Muscle of arm (tissue), 12 donors: ENCODE data around the gene TCF20. TPM values are rescaled to one million over a fixed set of nuclear protein-coding genes. Genes with fewer than 3 reads are reported as not detected.
A peak's percentile ranks its signal among the peaks of the same experiment; 100 is the strongest.

Source experiments
- DNase-seq: peaks from one replicate; pipeline ENCODE4 v3.0.0-alpha.2; 2013
- polyA plus RNA-seq, 12 donors: library from polyadenylated mRNA; unstranded; fragments of 120-200 nt; gene quantifications; one replicate each; pipeline ENCODE4 v1.2.1, GENCODE V29; 2013; ENCODE audit not compliant: insufficient read length in 12 of 12

The TCF20 gene
- polyA plus RNA-seq, 12 donors = 7.4 to 25.5 (median 9.6) TPM; not detected in 1

DNA sequence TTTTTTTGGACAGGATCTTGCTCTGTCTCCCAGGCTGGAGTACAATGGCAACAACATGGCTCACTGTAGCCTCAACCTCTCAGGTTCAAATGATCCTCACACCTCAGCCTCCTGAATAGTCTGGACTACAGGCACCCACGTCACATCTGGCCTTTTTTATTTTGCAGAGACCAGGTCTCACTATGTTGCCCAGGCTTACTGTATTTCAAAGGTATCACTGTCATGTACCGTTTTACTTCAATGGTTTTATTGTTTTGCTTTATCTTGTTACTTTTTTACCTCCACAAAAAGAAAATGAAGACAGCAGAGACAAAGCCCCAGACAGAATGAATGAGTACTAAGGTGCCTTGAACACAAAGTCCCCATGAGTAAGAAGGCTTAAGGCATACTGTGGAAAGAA lies 5.1 kb downstream of the TCF20 start:
- no peak for DNase-seq

DNA sequence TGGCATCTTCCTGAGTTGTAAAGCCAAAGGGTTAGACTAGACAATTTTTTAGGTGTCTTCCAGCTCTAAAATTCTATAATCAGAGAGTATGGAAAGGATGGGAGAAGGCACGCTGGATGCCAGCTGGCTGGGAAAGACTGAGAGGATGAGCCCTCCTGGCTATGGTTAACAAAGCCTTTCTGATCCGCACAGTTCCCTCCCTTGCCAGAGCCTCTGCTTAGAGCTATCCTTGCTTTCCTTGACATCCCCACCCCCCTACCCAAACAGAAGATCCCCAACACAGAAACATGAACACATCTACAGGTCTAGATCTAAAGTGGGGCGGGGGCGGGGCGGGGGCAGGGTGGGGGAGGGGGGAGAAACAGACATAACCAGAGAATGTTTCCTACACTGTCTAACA lies 6.5 kb downstream of the TCF20 start:
- no peak for DNase-seq

DNA sequence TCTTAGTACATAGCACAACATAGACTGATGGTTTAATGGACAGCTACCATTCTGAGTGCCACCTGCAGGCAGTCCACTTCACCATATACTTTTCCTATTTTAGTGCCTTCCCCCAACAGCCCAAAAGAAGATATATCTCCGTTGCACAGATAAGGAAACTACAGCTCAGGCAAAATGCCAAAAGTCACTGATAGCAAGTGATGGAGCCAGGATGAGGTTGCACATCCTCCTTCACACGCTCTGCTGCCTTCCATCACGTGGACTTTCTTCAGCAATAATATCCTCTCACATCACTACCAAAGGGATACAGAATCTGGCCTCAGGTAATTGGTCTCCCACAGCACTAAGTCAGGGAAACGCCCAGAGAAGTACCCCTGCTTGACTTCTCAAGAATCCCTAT lies 7.5 kb downstream of the TCF20 start:
- no peak for DNase-seq

DNA sequence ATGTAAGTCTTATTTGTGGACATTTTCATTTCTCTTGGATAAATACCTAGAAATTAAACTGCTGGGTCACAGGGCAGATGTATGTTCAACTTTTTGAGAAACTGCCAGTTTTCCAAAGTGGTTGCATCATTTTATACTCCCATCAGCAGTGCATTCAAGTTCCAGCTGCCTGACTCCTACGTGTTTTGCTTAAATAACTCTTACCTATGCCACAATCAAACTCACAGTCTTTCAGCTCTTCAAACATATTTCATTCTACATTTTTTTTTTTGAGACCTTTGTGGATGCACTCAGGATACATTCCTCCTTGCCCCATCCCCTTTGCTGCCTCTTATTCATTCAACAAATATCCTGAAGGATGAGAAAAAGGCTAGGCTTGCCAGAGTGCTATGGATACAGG lies 9.2 kb downstream of the TCF20 start:
- DNase-seq = peak; percentile 26

DNA sequence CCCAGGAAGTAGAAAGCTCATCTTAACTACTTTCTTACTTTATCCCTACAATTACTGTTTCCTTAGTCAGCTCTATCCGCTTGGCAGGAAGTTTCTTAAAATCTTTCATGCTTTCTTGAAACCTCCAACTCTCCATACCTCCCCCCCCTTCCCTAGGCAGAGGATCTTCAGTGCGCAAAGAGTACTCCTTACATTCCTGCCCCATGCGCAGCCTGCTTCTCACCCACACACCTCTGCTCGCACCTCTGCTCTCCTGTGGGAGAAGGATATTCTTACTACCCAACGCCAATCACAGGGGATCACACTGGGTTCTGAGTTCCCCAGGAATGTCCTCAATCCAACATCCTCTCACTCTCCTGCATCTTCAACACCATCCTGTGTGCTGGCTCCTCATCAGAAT lies 12.3 kb downstream of the TCF20 start:
- no peak for DNase-seq

DNA sequence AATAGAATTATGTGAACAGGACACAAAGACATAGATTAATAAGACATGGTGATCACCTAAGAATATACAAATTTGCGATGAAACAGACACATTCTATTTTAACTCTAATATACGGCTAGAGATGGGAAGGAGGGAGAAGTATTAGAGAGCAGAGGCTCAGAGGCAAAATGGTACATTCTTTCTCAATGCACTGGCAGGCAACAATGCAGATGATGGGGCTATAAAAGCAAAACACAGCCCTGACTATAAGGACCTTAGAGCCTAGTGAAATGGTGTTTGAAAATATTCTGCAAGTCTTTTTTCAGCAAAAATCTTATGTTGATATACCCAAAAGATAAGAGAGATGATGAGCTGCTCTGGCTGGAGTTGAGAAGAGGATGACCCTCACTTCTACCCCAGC lies 13.1 kb downstream of the TCF20 start:
- no peak for DNase-seq

DNA sequence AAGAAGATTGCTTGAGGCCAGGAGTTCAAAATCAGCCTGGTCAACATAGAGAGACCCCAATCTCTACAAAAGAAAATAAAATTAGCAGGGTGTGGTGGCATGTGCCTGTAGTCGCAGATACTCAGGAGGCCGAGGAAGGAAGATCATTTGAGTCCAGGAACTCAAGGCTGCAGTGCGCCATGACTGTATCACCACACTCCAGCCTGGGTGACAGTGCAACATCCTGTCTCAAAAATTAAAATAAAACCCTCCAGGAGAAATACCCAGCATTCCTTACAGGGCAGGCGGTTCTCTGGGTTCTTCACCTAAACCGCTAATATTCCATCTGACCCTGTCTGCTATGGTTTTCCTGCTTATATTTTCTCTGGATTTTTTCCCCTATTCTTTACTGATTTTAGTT lies 13.5 kb downstream of the TCF20 start:
- no peak for DNase-seq

DNA sequence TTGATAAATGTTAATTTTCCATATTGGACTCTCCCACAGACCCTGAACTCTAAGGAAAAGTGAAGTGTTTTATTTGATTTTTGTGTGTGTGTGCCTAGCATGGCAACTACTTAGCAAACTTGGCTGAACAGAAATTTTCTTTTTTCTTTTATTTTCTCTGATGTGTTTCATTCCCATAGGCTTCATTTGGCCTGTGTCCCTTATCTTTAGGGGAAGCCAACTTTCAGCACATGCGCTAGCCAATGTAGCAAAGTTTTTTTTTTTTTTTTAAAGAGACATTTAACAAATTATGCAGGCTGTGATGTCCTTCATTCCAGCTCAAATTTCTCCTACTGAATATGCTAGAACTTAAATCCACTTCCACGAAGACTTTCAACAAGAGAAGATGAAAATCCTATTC lies 14.2 kb downstream of the TCF20 start:
- DNase-seq = no peak

DNA sequence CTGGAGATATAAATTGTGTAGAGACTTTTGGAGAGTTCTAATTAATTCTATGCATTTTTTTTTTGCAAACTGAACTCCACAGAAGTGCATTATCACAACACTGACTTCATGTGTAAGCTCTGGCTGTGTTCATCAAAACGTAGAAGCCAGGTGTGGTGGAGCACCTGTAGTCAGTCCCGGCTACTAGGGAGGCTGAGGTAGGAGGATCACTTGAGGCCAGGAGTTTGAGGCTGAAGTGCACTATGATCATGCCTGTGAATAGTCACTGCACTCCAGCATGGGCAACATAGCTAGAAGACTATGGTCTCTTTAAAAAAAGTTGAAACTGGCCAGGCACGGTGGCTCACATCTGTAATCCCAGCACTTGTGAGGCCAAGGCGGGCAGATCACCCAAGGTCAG lies 20.6 kb downstream of the TCF20 start:
- DNase-seq = no peak

DNA sequence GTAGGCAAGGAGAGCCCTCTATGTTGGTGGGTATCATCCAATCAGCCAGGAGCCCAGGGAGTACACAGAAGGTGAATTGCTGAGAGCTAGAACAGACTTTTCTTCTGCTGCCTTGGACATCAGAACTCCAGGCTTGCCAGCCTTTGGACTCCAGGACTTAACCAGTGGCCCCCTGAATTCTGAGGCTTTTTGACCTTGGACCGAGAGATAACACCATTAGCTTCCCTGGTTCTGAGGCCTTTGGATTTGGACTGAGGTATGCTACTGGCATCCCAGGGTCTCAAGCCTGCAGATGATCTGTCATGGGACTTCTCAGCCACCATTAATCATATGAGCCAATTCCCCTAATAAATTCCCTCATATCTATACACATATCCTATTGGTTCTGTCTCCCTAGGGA lies 21.5 kb downstream of the TCF20 start:
- no peak for DNase-seq

DNA sequence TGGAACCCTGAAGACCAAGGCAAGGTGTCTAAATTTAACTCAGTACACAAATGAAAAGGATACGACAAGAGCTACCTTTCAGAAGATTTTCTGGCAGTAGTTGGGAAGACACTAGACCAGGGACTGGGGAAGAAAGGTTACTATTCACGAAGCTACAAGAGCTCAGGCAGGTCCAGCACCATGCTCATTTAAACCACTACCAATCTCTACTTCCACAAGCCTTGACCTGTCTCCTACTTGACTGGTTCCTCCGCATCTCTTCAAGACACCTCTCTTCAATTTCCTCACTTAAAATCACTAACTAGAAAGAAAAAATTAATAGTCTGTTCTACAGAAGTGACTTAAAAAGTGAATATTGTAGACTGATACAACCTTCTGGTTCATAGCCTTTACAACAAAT lies 22.9 kb downstream of the TCF20 start:
- DNase-seq = no peak

DNA sequence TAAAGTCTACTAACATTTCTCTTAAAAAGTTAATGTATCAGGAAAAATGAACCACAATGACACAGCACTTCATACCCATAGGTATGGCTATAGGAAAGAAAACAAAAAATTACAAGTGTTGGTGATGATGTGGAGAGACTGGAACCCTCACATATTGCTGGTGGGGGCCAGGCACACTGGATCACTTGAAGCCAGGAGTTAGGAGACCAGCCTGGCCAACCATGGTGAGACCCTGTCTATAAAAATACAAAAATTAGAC lies 26.7 kb downstream of the TCF20 start:
- DNase-seq = no peak

DNA sequence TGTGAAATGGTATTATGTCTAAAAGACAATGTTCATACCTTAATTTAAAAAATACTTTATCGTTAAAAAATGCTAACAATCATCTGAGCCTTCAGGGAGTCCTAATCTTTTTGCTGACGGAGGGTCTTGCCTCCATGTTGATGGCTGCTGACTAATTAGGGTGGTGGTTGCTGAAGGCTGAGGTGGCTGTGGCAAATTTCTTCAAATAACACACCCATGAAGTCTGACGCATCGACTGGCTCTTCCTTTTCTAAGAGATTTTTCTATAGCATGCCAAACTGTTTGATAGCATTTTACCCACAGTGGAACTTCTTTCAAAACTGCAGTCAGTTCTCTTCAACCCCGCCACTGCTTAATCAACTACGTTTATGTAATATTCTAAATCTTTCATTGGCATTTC lies 33.6 kb downstream of the TCF20 start:
- no peak for DNase-seq

DNA sequence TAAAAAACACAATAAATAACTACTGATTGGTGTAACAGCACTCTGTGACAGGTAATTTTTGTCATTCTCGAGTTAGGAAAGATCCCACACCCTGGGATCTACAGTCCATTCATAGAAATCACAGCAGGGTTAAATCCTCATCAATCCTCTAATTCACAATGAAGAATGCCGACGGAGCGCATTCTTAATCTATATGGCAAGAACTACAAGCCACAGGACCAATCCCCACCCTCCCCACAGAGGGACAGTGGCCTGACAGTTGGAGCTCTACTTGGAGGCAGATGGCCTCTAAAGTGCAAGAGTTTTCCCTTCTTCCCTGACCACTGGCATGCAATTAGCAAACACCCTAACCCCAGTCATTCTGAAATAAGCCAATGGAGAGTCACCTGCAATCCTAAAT lies 34.2 kb downstream of the TCF20 start:
- no peak for DNase-seq

DNA sequence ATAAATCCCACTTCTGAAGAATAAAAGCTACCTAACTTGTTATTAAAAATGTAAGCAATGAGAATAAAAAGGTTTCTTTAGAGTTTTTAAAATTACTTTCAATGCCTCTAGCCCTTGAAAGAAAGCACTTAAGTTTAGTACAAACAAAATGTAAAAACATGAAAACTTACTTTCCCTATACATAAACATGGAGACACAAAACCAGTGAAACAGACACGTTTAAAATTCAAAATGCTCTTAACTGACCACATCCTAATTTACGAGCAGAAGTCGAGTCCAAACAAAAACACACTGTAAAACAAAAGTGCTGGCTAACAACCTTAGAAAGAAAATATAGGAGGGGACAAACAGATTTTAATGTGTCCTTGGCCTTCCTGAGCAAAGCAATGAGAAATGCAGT lies 36.6 kb downstream of the TCF20 start:
- DNase-seq = no peak

DNA sequence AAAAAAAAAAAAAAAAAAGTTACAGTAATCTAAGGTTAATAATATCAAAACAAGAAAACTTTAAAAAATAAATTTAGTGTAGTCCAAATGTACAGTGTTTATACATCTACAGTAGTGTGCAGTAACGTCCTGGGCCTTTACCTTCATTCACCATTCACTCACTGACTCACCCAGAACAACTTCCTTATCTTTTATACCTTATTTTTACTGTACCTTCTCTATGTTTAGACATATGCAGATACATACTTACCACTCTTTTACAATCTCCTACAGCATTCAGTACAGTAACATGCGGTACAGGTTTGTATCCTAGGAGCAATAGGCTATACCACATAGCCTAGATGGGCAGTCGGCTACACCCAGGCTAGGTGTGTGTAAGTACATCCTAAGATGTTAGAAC lies 38.5 kb downstream of the TCF20 start:
- DNase-seq = no peak

DNA sequence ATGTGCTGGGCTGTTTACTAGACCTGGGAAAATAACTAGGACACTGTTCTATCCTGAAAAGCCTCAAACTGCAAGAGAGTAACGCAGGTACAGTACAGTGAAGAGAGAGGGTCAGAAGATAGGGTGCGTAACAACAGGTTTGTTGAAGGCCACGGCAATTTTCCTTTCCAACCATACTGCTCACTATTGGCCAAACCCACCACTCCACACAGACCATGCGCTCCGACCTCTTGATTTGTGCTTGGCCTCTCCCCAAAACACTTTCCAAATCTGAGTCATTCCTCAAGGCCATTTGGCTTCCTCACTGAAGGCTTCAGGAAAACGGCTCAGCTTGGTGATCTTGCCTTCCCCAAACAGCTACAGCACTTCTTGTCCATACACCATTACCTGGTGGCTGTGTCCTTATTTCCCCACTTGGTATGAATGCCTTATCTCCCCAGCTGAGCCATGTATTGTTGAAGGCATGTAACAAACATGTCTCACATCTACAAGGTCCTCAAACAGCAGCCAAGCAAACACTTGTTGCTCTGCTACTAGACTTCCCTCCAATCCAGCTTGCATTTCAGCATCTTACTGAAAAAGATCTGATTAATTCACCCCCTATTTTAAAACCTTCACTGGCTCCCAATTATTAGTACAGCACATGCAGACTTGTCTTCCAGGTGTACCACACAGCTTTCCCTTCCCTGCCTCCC lies 40.9 kb downstream of the TCF20 start:
- DNase-seq = peak; percentile 71

DNA sequence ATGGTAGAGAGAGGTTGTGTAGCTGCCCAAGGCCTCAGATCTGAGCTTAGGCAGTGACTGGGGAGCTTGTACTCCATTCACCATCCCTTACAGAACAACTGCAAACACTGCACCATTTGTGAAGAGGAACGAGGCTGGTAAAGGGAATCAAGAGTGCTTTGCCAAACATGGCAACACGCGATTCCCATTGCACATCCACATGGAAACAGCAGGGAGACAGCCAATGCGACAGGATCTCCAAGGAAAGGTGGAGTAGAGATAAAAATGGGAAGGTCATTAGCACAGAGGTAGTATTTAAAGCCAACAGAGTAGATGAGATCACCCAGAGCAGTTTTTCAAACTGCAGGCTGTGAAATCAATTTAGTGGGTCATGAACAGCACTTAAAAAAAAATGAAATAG lies 42.0 kb downstream of the TCF20 start:
- DNase-seq = peak; percentile 33

DNA sequence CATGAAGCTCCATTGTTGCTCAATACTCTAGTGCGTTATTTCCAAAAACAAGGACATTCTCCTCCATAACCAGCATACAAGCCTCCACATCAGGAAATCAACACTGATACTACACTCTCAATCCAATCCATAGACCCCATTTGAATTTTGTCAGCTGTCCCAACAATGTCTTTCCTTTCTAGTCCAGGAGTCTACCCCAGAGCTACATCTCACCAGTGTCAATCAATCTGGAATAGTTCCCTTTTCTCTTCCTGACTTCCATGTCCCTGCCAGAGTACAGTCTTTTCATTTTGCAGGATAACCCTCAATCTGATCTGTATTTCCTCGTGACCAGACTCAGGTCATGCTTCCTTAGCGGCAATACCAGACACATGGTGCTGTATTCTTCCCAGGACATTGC lies 43.0 kb downstream of the TCF20 start:
- no peak for DNase-seq

DNA sequence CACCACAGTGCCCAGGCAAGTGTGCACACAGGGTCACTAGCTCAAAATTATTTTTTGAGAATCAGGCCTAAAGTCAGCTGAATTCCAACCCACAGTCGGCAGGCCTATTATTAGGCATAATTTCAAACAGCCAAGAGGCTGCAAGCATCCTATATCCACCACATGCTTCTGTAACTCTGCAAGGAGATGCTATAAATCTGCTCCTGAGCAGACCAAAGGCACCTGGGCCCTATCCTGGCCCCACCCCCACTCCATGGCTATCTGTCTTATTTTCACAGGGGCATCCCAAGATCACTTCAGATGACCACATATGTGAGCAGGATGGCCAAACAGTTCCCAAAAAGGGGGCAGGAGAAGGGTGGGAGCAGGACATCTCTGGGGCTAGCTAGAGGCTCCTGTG lies 44.6 kb downstream of the TCF20 start:
- DNase-seq = no peak

DNA sequence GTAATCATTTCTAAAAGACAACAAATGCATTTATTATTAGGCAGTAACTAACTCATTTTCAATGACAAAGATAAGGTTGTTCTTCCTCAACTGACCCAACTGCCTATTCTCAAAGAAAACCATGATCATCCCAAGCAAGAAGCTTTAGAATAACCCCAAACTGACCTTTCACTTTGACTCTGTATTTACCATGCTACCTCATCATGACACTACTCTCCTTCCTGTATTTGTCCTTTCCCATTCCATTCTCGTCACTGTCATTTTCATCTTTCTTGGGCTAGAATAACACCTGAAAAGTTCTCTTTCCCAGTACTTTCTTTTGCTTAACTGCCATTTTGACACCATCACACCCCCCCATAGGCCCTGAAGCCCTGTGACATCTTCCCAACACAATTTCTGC lies 48.3 kb downstream of the TCF20 start:
- no peak for DNase-seq
